ENCODE results near the gene MMEL1.

DNA sequence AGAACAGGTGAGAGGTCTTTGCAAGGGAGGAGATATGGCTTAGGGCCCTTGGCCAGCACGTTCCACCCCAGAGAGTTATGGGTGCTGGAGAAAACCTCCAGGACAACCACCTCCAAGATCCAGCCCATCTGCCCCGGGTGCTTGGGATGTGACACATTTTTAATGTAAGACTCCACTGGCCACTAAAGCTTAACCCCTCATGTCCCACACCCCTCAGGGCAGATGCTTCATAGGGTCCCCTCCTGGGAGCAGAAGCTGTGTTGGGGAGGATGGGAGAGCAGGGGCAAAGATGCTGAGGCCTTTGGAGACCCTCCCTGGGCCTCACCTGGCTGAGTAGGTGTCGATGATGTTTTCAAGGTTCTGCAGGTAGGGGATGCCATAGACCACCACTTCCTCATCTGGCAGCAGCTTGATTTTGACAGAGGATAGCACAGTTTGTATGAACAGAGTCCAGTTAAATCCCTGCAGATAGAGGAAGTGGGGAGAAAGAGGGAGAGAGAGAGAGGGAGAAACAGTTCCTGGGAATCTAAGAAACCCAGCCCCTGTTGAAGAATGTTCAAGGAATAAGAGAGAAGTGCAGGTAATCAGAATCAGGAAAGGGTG, 34.4 kb downstream of the MMEL1 start:
- TF ChIP-seq, protein P1, sequence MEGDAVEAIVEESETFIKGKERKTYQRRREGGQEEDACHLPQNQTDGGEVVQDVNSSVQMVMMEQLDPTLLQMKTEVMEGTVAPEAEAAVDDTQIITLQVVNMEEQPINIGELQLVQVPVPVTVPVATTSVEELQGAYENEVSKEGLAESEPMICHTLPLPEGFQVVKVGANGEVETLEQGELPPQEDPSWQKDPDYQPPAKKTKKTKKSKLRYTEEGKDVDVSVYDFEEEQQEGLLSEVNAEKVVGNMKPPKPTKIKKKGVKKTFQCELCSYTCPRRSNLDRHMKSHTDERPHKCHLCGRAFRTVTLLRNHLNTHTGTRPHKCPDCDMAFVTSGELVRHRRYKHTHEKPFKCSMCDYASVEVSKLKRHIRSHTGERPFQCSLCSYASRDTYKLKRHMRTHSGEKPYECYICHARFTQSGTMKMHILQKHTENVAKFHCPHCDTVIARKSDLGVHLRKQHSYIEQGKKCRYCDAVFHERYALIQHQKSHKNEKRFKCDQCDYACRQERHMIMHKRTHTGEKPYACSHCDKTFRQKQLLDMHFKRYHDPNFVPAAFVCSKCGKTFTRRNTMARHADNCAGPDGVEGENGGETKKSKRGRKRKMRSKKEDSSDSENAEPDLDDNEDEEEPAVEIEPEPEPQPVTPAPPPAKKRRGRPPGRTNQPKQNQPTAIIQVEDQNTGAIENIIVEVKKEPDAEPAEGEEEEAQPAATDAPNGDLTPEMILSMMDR (IDR thresholded peaks at IDR 0.05), result no peak
- no peak for TF ChIP-seq POLR2A (IDR thresholded peaks at IDR 0.05)
- no peak for TF ChIP-seq POLR2AphosphoS5 (IDR thresholded peaks at IDR 0.05)
- no peak for TF ChIP-seq EP300 (IDR thresholded peaks at IDR 0.05)

All from sigmoid colon (tissue), 4 donors.